ENCODE measurements around the gene CCDC187.
"Not testable (repeated sequence)": the region's sequence is repeated elsewhere in the genome, so short reads cannot be mapped to it uniquely, and the experiment has no call there.

CCDC187 gene

DNA sequence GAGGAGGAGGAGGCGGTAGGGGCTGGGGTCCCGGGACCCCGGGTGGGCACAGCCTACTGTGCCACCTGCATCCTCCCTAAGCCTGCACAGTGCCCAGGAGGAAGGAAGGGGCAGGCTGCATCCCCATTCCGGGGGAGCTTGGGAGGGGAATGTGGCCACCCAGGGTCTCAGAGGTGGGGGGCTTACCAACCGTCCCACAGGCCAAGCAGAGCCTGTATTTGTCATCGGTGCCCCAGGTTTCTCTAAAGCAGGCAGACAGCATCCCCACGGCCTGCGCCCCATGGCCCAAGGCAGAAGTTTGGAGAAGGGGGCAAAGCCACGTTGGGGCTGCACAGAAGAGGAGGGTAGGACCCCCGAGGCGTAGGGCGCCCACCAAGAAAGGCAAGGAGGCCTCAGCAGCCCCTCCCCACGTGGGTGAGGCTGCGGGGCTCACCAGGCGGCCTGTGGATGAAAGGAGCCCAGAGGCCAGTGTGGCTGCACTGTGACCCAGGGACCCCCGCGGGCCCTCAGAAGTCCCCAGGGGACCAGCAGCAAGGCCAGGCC lies 22.9 kb upstream of the CCDC187 start:
- no peak for DNase-seq (ENCODE audit: low read depth)

DNA sequence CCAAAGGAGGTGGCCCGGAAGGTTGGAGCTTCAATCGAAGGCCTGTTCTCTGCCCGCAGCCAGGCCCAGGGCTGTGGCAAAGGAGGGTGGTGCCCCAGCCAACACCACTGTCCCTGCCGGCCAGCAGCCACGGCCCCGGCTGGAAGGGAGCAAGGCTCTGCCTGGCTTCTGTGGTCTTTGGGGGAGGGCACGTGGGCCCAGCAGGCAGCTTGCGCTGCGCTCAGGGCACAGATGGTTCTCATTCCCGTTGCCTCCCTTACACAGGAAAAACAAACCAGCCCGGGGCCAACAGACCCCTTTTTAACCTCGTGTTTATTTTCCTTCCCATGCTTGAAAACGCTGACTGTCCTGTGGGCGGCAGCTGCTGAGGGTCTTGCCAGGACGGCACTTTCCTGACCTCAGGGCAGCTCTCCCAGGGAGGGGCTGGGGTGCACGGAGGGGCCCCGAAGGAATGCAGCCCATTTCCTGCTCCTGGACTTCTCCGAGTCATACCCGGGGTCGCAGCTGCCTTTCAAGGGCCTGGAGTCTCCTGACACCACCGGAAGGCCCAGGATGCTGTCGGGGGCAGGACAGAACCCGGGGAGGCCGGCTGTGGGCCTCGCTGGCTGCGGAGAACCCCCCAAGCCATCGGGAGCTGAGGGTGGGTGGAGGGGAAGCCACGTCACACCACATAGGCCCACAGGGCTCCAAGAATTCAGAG lies 22.3 kb upstream of the CCDC187 start:
- DNase-seq (ENCODE audit: low read depth): no peak

DNA sequence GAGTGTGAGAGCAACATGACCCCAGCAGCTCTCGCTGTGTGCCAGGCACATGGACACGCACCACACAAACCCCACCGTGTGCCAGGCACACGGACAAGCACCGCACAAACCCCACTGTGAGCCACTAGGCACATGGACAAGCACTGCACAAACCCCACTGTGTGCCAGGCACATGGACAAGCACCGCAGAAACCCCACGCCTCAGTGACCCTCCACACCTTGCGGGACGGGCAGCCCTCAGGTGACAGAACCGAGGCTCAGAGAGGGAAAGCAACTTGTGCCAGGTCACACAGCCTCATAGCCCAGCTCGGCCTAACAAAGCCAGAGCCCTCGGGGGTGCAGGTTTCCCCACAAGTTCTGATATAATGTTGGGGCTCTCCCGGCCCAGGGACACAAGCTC lies 21.5 kb upstream of the CCDC187 start:
- DNase-seq (ENCODE audit: low read depth): no peak

DNA sequence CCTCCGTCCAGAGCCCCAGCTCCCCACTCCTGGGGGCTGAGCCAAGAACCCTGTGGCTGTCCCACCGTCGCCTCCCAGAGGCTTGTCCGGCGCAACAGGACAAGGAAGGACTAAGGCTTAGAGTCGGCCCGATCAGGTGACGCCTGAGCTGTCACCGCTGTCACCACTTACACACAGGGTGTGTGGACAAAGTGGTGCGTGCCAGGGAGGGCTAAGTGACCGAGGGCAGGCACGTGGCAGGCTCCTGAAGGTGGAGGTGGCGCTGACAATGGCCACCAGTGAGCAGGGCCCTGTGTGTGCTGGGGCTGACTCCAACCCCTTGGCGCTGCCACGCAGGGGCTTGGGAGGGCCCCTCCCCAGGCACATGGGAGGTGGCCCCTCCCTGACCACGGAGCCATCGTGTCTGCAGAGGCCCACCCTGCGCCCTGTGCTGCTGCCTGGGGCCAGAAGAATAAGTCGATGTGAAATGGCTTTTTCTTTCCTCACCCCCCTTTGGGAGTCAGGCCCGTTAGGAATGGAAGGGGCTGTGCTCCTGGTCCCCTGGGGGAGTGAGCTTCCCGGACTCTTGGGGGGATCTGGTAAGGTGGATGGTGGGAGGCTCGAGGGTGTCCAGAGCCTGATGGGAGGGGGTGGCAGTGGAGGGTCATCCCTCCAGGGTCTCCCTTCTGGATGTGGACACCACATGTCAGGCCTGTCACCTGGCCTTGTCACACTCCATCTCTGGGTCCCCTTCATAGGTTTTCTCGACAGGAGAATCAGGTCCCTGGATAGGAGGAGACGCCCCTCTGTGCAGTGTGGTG lies 20.8 kb upstream of the CCDC187 start:
- DNase-seq (ENCODE audit: low read depth): no peak

GRCh38 chr9:136323371-136323789 lies 19.5 kb upstream of the CCDC187 start:
- DNase-seq (ENCODE audit: low read depth): no peak

- no peak for DNase-seq (ENCODE audit: low read depth)
These were observed 18.9 kb upstream of the CCDC187 start for GRCh38 chr9:136322756-136323330.

GRCh38 chr9:136321561-136321960 lies 17.7 kb upstream of the CCDC187 start:
- no peak for DNase-seq (ENCODE audit: low read depth)

DNA sequence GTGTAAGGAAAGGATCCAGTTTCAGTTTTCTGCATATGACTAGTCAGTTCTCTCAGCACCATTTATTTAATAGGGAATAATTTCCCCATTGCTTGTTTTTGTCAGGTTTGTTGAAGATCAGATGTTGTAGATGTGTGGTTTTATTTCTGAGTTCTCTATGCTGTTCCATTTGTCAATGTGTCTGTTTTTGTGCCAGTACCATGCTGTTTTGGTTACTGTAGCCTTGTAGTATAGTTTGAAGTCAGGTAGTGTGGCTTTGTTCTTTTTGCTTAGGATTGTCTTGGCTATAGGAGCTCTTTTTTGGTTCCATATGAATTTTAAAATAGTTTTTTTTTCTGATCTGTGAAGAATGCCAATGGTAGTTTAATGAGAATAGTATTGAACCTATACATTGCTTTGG lies 17.1 kb upstream of the CCDC187 start:
- DNase-seq (ENCODE audit: low read depth): not testable (repeated sequence)

DNA sequence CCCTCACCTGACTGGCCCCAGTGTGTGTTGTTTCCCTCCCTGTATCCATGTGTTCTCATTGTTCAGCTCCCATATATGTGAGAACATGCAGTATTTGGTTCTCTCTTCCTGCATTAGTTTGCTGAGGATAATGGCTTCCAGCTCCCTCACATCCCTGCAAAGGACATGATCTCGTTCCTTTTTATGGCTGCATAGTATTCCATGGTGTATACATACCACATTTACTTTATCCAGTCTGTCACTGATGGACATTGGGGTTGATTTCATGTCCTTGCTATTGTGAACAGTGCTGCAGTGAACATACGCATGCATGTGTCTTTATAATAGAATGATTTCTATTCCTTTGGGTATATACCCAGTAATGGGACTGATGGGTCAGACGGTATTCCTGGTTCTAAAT lies 16.1 kb upstream of the CCDC187 start:
- not testable (repeated sequence) for DNase-seq (ENCODE audit: low read depth)

DNA sequence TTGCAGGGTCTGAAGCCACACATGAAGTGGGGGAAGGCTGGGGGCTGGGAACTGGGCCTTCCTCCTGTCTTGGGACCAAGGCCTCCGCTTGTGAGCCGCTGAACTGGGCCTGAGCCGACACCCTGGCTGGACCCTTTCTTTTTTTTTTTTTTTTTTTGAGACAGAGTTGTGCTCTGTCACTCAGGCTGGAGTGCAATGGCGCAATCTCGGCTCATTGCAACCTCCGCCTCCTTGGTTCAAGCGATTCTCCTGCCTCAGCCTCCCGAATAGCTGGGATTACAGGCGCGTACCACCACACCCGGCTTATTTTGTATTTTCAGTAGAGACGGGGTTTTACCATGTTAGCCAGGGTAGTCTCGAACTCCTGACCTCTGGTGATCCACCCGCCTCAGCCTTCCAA lies 15.3 kb upstream of the CCDC187 start:
- not testable (repeated sequence) for DNase-seq (ENCODE audit: low read depth)

DNA sequence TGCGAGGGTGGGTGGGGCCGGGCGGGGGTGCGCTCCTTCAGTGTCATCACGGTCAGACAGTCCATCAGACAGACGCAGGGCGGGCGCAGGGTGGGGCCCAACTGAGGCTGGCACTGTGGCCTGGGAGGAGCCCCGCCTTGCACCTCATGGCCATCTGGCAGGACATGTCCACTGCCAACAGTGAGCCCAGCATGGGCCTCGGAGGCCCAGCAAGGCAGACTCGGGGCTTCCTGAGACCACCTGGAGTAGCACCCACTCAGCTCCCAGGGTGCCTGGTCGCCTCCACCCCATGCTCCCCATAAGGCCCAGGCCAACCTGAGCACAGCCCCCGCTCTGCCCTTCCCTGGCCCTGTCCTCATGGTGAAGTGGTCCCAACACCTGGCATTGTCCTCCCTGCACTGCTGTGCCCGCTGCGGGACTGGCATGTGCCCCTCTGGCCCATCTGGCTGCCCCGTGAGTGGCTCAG lies 14.9 kb upstream of the CCDC187 start:
- DNase-seq (ENCODE audit: low read depth): no peak

DNA sequence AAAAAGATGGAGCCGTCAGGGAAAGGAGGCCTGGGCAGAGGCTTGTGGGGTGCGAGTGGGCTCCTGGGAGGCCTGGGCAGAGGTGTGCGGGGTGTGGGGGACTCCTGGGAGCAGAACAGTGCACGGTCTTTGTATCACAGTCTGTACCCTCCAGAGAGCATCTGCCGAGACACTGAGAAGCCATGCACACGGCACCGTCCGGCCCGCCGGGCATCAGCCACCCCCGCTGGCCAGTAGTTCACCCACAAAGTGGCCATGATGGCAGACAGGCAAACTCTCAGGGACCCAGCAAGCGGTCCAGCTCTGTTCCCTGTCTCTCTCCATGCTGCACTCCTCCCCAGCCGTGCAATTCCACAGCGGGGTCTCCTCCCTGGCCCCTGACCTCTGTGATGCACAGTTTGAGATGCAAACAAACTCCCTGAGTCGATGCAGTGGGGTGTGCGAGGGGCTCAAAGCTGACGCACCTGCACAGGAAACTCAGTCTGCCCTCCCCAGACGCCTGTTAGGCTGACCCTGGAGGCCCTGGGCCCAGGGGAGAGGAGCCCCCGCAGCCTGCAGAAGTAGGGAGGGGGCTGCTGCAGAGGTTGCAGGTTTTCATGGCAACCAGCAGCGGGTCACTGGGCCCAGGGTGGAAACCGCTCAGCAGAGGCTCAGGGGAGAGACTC lies 14.3 kb upstream of the CCDC187 start:
- no peak for DNase-seq (ENCODE audit: low read depth)

- DNase-seq (ENCODE audit: low read depth): no peak
These were observed 13.8 kb upstream of the CCDC187 start for GRCh38 chr9:136317695-136318094.

DNA sequence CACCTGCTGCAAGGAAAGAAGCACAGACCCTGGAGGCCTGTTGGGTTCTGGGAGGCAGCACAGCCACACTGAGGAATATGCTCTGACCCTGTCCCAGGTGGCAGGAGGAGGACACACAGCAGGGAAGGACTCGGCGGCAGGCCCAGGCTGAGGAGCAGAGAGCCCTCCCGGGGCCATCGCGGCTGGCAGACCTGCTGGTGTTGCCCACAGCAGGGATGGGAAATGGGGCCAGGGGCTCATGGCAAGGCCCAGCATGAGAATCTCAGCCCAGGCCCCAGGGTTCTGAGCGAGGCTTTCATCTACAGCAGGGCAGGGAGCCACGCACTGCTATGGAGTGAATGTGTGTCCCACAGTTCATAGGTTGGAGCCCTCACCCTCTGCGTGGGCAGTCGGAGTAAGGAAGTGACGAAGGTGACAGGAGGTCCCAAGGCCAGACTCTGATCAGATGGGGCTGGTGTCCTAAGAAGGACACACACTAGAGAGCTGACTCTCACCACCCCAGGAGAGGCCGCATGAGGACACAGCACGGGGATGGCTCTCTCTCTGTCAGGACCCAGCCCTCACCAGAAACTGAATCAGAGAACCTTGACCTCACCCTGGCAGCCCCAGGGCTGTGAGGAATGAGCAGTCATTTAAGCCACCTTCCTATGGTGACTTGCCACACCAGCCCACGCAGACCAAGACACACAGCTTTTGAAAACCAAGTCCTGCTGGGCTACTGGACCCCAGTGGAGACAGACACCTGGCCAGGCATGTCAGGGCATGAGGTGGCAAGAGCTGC lies 13.2 kb upstream of the CCDC187 start:
- no peak for DNase-seq (ENCODE audit: low read depth)

GRCh38 chr9:136316271-136316751 lies 12.4 kb upstream of the CCDC187 start:
- DNase-seq (ENCODE audit: low read depth): peak; percentile 11

DNA sequence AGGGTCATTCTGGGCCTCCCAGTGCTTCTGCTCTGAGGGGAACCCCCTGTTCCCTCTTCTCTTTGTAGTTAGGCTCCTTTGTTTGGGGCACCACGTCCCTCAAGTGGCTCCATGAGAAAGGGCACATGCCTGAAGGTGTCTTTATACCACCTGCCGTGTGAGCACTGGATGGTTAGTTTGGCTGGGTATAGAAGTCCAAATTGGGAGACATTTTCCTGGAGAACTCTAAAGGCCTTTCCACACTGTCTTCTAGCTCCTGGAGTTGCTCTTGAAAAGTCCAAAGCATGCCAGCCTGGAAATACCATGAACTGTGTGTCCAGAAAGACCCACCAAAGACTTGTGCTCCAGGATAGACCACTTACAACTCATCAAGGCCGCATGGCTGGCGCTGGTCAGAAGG lies 11.1 kb upstream of the CCDC187 start:
- no peak for DNase-seq (ENCODE audit: low read depth)

DNA sequence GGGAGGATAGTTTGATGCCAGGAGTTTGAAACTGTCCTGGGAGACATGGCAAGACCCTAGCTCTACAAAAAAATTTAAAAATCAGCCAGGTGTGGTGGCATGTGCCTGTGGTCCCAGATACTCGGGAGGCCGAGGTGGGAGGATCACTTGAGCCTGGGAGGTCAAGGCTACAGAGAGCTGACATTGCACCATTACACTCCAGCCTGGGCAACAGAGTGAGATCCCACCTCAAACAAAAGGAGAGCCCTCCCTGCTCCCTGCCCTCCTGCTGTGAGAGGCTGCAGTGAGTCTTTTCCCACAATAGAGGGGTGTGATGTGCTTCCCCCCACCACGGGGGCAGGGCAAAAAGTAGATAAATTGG lies 10.1 kb upstream of the CCDC187 start:
- no peak for DNase-seq (ENCODE audit: low read depth)

DNA sequence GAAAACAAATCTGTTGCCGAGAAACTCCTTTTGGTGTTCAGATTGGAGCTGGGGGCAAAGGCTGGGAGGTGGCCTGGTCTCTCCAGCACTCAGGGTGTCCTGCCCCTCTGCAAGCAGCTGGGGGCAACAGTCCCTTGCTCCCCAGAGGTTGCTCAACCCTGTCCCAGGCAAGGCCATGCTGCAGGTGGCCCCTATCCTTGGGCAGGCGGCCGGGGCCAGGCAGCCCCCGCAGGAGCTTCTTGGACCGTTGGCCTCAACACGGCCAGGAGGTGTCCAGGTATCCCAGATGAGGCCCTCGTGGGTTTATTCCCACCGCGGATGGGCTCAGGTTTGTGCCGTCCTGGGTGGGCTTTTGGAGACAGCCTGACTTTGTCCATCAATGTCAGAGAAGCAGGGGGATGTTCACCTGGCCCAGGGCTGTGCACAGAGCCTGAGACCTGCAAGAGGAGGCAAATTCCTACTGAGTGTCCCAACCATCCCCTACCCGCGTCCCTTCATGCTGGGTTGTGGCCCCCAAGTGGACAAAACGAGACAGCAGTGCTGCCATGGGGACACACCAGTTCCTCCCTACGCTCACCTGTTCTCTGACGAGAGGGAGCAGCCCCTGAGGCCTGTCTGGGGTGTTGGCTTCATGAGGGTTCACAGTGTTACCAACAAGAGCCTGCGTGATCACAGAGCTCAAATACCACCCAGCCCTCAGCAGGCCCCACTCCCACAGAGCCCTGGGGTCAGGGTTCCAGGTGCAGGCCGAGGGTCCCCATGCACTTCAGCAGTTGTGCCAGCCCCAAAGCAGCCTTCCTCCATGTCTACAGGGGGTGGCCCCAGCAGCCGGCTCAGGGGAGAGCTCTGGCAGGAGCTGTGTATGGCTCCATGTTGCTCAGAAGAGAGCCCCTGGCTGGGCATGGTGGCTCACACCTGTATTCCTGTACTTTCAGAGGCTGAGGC lies 9.5 kb upstream of the CCDC187 start:
- no peak for DNase-seq (ENCODE audit: low read depth)

GRCh38 chr9:136312436-136312835 lies 8.5 kb upstream of the CCDC187 start:
- no peak for DNase-seq (ENCODE audit: low read depth)

GRCh38 chr9:136312009-136312375 lies 8.1 kb upstream of the CCDC187 start:
- no peak for DNase-seq (ENCODE audit: low read depth)

Measured in stimulated activated CD8-positive, alpha-beta memory T cell treated with anti-CD3 and anti-CD28 coated beads, Interleukin-12 subunit alpha, Interleukin-12 subunit beta, amount 100 ng/mL, for 1 hour (primary cell).